GM21515 (cell line): ENCODE results near the gene SP8.

Experiments used
- ATAC-seq: cut with Tn5 transposase; IDR thresholded peaks from one replicate; pipeline ENCODE4 v1.9.1; 2021; ENCODE audit not compliant: unreplicated experiment

The SP8 gene

DNA sequence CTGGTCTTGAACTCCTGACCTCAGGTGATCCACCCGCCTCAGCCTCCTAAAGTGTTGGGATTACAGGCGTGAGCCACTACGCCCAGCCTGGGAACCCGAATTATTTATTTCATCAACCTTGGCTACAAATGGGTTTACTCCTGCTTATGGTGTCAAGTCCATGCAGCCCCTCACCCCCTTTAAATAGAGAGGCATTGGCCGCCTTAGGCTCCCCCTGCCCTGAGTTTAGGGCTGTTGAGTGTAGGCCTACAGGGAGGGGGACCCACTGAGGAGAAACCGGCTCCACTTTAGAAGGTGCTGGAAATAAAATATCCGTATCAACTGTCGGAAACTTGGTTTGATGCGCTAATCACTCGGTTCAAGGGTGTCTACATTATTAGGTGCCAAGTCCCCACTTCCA, 8.7 kb upstream of the SP8 start:
- no peak for ATAC-seq

GRCh38 chr7:20794676-20795075, 8.0 kb upstream of the SP8 start:
- ATAC-seq: no peak

DNA sequence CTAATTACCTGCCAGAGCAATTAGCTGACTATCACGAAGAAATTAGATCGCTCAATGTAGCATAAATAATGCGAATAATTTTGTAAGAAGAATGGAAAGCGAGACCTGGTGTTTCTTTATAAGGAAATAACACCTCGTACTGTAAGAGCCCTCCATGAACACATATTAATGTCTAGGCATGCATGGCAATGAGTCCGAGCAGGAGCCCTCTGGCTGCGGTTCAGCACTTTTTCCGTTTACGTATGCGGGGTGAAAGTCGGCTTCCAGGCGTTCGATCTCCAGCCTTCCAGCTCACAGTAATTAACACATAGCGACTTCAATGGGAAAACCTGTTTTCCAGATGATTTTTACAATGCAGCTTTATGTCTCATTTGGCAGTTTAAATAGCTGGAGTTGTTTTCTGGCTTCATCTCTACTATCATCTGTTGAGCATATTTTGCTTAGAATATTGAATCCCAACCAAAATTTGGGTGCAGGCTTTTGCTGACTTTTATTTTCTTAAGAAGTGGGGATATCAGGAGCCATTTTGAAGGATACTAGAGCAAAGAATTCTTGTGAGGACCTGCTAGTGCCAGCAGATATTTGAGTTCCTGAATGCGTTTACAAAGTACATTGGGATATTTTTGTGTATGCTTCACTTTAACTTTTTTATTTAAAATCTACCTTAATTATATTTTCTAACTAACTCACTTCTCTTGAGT, 7.2 kb upstream of the SP8 start:
- no peak for ATAC-seq

GRCh38 chr7:20793248-20793647, 6.6 kb upstream of the SP8 start:
- ATAC-seq: no peak

GRCh38 chr7:20791538-20792434, 5.1 kb upstream of the SP8 start:
- no peak for ATAC-seq

GRCh38 chr7:20790375-20790774, 3.7 kb upstream of the SP8 start:
- no peak for ATAC-seq

DNA sequence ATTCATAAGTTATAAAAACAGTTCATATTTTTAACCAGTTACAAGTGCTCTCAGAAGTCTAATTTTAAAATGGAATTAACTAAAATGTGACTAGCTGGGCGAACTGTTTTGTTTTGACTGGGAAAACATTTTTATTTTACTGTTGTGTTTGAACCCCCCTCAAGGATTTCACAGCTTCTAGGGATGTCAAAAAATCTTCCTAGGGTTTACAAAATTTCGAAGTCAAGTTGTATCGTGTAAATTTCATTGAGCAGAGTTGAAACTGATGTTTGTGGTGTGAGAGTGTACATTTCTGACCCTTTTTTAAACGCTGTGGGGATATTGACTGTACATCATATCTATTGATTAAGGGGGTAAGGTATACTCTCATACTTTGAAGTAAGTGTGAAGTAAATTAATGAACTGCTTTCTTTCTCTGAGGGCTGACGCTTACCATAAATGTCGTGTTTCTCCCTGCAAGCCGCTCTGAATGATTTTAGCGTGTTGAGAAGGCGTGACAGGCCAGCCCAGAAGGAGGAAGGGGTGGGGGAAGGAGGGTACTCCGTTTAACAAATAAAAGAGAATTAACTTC, 1.8 kb upstream of the SP8 start:
- ATAC-seq: no peak

DNA sequence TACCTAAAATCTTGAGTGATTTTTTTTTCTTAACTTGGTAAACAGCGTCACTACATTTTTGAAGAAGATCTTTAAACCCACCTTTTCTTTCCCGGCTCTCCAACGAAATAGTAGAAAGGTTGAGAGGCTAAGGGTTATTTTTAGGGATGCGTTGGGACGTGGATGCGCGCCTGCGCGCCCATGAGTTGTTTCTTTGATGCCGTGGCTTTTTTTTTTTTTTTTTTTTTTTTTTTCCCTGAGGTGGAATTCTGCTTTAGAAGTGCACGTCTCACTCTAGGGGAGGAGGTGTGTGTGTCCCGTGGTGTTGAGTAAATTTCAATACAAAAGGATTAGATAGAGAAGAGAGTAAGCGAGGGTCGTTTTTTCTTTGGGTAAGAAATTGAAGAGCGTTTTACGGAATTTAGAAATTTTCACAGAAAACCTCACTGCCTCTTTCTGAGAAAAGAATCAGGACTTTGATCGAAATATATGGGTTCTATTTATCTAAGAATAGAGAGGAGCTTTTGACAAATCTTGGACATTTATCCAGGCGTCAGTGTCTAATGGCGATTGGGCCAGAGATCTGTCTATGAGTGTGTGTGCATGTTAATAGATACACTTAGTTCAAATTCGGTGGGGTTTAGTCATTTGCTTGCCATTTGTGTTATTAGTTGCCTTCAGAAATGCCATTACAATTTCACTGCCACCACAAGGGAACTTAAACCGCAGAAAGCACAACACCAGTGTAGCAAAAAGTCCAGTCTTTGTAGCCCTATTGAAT, 1.2 kb upstream of the SP8 start:
- ATAC-seq: no peak

- ATAC-seq: no peak
Observed at GRCh38 chr7:20786421-20786778, 286 bp downstream of the SP8 start.

- no peak for ATAC-seq
Observed at GRCh38 chr7:20786049-20786412, 655 bp downstream of the SP8 start.

DNA sequence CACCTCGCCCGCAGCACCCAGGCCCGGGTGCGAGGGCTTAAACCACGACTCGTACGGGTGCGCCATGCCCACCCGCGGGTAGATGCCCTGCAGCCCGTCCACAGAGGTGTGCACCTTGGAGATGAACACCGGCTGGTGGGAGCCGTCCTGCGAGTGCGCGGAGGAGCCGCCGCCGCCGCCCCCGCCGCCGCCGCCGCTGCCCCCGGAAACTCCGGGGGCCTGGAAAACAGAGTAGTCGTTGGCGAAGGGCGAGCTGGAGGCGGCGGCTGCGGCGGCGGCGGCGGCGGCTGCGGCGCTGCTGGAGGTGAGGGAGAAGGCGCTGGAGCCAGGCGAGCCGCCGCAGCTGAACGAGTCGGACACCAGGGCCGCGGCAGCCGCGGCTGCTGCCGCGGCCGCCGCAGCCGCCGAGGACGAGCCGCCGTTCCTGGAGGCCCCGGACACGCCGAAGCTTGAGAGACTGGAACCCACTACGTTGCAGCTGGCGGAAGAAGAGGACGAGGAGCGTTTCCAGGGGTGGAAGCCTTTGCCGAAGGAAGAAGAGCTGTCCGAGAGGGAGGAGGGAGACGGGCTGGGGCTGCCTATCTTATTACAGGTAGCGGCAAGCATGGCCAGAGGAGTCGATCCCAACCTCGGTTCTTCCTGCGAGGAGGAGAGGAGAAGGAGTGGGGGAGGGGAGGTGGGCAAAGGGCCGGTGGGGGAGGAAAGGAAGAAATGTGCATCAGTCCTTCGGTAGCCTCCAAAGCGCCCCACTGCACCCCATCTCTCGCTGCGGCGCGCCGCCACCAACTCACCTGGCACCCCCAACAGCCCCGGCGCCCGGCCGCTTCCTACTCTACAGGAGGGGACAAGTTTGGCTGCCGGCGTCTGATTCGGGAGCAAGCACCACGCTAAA, 1.3 kb downstream of the SP8 start:
- no peak for ATAC-seq

DNA sequence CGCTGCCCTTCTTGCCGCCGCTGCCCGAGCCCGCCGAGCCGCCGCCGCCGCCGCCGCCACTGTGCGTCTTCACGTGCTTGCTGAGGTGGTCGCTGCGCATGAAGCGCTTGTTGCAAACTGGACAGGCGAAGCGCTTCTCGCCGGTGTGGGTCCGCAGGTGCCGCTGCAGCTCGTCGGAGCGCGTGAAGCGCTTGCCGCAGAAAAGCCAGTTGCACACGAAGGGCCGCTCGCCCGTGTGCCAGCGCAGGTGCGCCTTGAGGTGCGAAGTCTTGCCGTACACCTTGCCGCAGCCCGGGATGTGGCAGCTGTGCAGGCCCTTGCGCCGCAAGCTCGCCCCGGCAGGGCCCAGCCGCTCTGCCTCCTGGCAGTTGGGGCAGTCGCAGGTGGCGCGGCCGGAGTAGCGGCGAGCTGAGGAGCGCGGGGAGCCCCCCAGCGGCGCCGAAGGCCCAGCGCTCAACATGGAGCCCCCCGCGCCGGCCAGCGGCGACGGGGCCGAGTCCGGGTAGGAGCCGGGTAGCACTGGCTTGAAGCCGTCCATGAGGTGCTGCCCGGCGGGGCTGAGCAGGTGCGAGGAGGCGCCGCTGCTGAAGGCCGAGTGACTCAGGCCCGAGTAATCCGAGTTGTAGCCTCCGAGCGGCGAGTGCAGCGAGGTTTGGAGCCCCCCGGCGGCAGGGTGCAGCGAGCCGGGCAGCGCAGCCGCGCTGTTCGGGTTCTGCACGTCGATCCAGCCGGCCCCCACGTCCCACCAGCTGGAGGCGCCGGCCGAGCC, 2.1 kb downstream of the SP8 start:
- no peak for ATAC-seq

- no peak for ATAC-seq
Observed at GRCh38 chr7:20783700-20784387, 2.8 kb downstream of the SP8 start.

GRCh38 chr7:20783125-20783699, 3.5 kb downstream of the SP8 start:
- ATAC-seq: no peak

GRCh38 chr7:20779041-20779440, 7.6 kb downstream of the SP8 start:
- ATAC-seq: no peak

GRCh38 chr7:20778063-20778721, 8.5 kb downstream of the SP8 start:
- ATAC-seq: peak; percentile 49

DNA sequence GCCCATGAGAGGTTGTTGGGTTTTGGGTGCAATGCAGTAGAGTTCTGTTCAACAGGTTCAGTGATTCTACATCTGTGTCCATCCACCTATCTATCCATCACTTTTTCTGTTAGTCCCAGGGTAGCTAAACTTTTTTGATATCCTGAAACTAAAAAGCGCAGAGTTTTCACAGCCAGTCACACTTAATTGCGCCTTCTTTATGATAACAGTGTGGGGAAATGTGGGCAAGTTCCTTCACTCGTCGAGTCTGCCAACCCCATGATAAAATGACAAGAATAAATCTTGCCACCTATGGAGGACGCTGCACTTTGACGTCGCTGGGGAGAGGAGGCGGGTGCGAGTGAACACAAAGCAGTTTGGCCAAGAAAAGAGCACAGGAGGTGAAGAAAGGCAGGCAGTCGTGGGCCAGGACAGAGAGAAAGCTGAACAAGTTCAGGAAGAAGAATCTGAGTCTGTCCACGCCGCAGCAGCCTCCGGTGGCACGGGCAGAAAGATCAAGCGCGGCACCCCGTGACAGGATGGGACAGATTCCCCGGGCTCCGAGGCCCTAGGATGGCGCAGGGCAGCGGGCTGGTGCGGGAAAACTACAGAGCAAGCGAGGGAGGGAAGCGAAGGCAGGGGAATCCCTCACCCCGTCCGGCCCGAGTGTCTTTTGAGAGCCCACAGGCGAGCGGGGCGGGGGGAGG, 9.2 kb downstream of the SP8 start:
- ATAC-seq: no peak

DNA sequence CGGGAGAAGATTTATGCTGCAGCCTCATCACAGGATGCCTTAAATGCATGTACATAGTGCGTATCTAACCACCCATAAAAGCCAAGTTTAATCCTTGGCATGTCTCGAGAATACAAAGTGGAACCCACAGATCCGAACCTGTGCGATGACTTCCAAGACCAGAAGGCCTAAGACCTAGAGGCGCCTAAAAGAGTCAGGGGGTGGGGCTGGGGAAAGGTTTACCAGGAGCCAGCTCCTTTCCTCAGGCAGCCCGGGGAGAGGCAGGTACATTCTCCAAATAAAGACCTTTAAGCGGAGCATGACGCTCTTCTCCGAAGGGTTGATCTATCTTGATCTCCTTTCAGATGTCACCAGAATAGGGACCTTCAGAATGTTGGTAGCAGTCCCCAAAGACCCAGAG, 9.7 kb downstream of the SP8 start:
- ATAC-seq: no peak
